HG02884 (cell line): ENCODE measurements around the gene MSH5.
A peak's percentile ranks its signal among the peaks of the same experiment; 100 is the strongest.
"Not testable (repeated sequence)": the region's sequence is repeated elsewhere in the genome, so short reads cannot be mapped to it uniquely, and the experiment has no call there.

ENCODE experiments used
- ATAC-seq: cut with Tn5 transposase; IDR thresholded peaks from one replicate; pipeline ENCODE4 v1.9.1; 2021; ENCODE audit warnings: mild to moderate bottlenecking, moderate library complexity; ENCODE audit not compliant: unreplicated experiment

Gene MSH5

GRCh38 chr6:31739639-31740396, at the start of gene MSH5:
MSH5 (plus strand) TSS chr6:31740005; CDS start chr6:31740467, 462 bp downstream.
- ATAC-seq, result peak; percentile 63

DNA sequence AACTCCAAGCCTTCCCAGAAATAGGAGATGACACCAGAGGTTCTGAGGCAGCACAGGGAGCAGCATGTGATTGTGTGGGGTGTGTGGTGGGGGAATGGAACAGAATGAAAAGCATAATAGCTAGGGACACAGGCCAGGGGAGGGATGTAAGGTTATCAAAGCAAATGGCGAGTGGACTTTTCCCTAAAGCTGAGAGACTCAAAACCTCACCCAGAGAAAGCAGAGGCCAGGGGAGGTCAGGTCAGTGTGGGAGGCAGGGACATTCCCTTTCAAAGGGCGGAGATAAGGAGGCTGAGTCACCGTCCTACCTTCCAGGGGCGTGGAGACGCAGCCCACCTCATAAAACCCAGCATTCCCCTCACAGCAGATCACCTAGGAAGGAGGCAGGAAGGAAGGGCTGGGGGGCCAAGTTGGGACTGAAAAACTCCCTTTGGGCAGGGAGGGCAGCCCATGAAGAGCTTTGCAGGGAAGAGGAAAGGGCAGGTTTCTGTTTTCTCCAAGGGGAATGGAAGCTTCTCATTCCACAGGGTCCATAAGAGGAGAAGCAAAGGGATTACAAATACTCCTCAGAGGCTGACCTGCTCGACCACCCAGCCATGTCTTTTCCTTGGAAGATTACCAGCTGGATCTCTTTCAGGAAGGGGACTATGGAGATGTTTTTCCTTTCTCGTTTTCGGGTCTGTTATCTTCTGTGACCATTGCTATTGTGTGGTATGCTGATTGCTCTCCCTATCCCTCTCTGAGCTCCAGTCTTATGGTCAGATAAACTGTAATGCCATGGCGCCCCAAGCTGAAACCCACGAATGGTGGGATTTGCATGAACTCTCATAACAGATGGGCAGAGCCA, 49.4 kb upstream of the MSH5 start:
- ATAC-seq, result no peak

- no peak for ATAC-seq
Observed at GRCh38 chr6:31691078-31691463, 48.7 kb upstream of the MSH5 start.

DNA sequence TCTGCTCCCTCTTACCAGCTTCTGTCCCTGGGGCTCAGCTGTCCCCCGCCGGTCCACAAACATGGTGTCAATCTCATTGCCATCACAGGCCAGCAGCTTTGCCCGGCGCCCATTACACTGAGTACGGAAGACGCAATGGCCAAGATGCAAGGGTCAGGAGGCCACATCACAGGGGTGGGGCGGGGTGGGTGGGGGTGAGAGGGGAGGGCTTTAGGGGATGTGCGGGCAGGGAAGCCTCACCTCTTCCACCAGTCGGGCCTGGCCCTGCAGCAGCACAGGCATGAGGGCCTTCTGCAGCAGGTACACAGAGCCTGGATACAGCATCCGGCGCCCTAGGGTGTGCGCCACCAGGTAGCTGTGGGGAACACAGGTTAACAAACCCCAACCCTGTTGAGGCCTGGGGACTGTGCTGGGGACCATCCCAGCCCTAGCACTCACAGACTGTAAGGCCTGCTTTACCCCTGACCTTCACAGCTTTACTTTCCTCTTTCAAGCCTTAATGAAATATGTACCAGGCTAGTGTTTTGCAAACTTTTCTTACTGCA, 48.2 kb upstream of the MSH5 start:
- no peak for ATAC-seq

DNA sequence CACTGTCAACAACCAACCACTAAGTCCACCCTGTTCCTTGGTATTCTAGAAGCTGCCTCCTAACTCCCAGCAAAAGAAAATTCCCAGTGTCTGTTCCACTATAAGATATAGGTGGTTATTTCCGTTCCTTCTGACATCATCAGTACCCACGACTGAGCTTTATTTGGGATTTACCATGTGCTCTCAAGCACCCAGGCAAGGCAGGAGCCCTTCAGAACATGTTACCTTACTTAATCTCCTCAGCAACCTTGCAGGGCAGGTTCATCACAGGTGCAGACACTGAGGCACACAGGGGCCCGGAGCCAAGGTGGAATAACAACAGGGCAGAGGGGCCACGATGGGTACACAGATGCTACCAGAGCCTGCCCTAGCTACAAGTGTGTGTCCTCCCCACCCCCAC, 47.5 kb upstream of the MSH5 start:
- no peak for ATAC-seq

DNA sequence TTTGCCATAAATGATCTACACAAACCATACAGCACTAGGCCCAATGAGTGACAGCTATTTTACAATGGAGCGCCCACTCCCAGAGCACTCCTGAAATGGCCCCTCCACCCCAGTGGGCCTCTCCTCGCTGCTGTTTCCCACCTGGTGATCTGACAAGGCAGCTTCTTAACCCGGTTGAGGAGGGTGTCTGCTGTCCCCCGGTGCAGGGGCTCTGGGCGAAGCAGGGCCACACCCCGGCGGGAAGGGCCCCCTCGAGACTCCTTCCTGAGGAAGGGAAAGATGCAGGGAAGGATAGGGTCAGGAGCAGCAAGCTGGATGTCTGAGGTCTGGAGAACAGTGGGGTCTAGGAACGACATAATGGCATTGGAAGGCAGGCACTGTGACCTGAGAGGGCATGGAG, 46.9 kb upstream of the MSH5 start:
- no peak for ATAC-seq

DNA sequence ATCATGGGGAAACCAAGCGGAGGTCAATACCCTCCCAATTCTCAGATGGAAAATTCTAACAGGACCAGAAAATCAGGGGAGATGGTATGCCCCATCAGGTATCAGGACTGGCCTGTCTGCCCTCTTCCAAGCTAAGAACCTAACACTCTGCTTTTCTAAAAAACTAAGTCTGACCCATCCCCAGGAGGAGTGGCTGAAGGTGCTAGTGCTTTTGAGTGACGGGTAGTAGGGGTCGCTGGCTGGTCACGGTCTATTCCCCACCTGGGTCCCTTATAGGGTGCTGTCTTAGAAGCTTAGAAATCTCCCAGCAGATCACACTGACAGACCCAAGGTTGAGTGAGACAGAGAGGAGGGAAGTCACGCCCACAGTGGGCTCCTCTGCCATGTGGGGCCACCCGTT, 46.3 kb upstream of the MSH5 start:
- no peak for ATAC-seq

DNA sequence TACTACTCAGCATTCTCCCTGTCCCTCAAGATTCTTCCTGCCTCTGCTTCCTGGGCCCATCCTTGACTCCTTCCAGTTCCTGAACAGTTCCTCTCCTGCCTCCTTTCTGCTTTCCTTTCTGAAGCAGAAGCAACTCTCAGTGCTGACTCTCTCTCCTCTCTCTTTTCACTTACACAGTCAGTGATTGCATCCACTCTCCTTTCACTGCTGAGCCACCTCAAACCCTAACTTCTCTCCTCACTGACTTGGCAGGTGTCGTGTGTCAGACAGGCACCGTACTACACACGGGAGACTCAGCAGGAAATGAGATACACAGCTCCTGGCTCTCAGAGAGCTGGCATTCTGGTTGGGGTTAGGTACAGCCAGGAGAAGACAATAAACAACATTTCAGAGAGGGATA, 42.2 kb upstream of the MSH5 start:
- no peak for ATAC-seq

DNA sequence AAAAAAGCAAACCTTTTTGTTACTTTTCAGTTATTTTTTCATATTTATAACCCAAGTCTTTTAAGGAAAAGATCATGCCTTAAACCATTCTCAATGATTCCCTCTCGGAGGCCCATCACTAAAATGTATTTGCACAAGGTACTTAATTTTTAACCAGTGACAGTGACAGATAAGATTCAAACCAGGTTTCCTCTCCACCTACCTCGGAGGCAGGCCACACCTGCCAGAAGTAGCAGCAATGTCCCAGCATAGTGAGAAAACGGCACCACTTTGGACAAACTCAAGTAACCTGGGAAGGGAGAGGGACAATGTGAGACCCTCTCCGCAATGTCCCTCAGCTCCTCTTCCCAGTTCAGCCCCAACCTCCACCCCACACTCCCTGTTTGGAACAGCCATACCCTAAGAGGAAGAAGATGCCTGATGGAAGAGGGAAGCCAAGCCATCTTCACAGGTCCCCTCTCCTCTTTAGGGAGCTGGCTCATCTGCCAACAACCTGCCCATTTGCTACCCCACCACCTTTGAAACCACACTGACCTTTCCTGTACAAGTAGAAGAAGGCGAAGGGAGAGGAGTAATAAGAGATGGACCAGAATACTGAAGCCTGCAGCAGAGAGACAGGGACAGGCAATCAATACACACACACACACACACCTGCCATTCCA, 38.9 kb upstream of the MSH5 start:
- ATAC-seq, result no peak

DNA sequence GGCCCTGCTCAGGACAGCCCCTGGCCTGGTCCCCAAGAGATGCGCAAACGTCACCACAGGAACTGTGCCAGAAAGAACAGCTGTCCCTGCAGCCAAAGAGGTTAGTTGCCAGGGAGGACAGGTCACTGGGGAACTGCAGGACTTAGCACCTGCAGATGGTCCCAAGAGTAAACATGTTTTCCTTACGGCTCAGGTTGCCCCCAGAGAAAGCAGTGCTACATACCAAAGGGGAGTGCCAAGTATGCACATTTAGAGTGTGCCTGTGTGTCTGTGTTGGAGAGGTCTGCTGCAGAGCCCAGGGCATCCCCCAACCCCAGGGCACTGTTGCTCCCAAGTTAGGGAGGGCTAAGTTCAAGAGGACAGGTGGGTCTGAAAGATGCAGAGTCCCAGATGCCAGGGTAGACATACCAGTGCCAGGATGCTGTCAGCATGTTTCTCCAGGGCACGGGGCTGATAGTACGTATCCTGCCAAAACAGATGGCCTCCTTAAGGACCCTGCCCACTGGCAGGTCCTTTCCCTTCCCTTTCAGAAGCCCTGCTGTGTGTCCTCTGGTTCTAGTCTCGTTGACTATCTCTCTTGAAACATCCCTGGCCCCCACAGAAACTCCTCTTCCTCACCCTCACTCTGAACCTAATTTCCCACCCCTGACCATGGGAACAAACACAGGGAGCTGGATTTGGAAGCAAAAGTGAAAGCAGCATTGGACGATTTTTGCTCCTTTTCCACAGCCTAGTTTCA, 38.0 kb upstream of the MSH5 start:
- ATAC-seq, result no peak

- ATAC-seq, result no peak
Observed at GRCh38 chr6:31702405-31702818, 37.4 kb upstream of the MSH5 start.

GRCh38 chr6:31702819-31703716, 36.7 kb upstream of the MSH5 start, which contains the start of gene ABHD16A:
ABHD16A (minus strand) TSS chr6:31703324; CDS start chr6:31703281, 43 bp downstream.
- ATAC-seq, result peak; percentile 80

DNA sequence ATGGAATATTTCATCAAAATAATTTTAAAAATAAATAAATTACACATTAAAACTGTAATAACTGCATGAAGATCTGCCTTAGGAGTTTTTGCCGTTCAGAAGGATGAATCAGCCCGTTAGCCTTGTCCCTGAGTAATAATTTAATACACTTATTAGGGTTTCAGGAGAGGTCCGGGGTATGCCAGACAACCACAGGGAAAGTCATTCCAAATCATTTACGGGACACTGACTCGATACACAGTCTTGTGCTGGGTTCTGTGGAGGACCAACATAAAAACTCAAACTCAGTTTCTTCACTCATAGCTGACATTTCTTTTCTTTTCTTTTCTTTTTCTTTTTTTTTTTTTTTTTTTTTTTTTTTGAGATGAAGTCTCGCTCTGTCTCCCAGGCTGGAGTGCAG, 33.9 kb upstream of the MSH5 start:
- no peak for ATAC-seq

GRCh38 chr6:31706599-31706998, 33.2 kb upstream of the MSH5 start, which contains the start of gene LY6G6F:
LY6G6F (plus strand) TSS chr6:31706866; CDS start chr6:31706907, 41 bp downstream.
- ATAC-seq, result no peak

DNA sequence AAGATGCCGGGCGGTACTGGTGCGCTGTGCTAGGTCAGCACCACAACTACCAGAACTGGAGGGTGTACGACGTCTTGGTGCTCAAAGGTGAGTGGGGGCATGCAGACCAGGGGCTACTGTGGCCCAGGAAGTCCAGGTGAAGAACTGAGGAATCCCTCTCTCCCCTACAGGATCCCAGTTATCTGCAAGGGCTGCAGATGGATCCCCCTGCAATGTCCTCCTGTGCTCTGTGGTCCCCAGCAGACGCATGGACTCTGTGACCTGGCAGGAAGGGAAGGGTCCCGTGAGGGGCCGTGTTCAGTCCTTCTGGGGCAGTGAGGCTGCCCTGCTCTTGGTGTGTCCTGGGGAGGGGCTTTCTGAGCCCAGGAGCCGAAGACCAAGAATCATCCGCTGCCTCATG, 32.1 kb upstream of the MSH5 start:
- ATAC-seq, result no peak

- no peak for ATAC-seq
Observed at GRCh38 chr6:31708224-31708623, 31.6 kb upstream of the MSH5 start.

- not testable (repeated sequence) for ATAC-seq
Observed at GRCh38 chr6:31709157-31709556, 30.6 kb upstream of the MSH5 start.

GRCh38 chr6:31710523-31711219, 29.1 kb upstream of the MSH5 start:
- no peak for ATAC-seq

DNA sequence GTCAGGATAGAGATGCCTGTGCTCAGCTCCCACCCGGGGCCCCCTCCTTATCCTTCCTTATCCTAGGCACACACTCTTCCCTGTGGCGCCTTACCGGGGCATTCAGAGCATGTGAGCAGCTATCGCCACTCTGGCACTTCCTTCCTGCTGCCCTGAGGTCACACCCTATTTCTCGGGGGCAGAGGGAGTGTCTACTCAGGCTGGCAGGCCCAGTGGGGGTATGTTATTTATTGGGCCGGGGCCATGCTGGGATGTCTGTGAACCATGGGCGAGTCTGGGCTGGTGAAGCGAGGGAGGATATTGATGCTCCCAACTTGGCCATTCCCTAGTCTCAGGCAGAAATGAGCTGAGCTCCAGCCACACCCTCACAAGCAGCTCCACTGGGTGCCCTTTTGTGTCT, 28.6 kb upstream of the MSH5 start:
- no peak for ATAC-seq
